Sigmoid colon (tissue), 4 donors: Measurements from ENCODE around the gene RGS7BP.

Source experiments
- CTCF ChIP-seq, 4 experiments: fragments of 450-650 bp in 3 of 4; fragments of 200-600 bp in 1 of 4; IDR thresholded peaks; one replicate each; pipeline ENCODE4 v1.5.1; 2016 to 2019; ENCODE audit warnings: antibody characterized with exemption in 4 of 4, mild to moderate bottlenecking in 3 of 4, moderate library complexity in 2 of 4
- EP300 ChIP-seq, 4 donors: sonication (generic); formaldehyde crosslinking; IDR thresholded peaks; one replicate each; pipeline ENCODE4 v1.6.1; 2017; ENCODE audit warnings: antibody characterized with exemption in 4 of 4

- TF ChIP-seq CTCF (IDR thresholded peaks at IDR 0.05) (no peak), EP300 (IDR thresholded peaks at IDR 0.05) (no peak)
Observed at GRCh38 chr5:64506567-64507263, 900 bp downstream of the RGS7BP start.
